ENCODE measurements around the gene ANKRD33B. TPM values are rescaled to one million over a fixed set of nuclear protein-coding genes. Genes with fewer than 3 reads are reported as not detected.
"Not testable (repeated sequence)": the region's sequence is repeated elsewhere in the genome, so short reads cannot be mapped to it uniquely, and the experiment has no call there.

ANKRD33B gene
- total RNA-seq, 2 donors from 2014 or later: 4.1 to 7.4 TPM

GRCh38 chr5:10627160-10627701 is 63.4 kb downstream of the ANKRD33B start:
- peak overlapping the region in 1 of 2 donors; percentile 6 for H3K4me3 ChIP-seq
- H3K27me3 ChIP-seq (replicated peaks; ENCODE audit: insufficient read depth): no peaks in the 10 kb centered on the region
- no peaks in the 10 kb centered on the region for H3K9me3 ChIP-seq
- no peaks in the 10 kb centered on the region for H3K36me3 ChIP-seq
- H3K4me1 ChIP-seq (replicated peaks): peaks cover 9% of the 10 kb centered on the region
- DNase-seq (ENCODE audit: low spot score): no peak
- peak overlapping the region; percentile 44 to 59 for H3K27ac ChIP-seq
- TF ChIP-seq POLR2AphosphoS5 (IDR thresholded peaks at IDR 0.05) (no peak), POLR2A (IDR thresholded peaks at IDR 0.05) (no peak), CTCF (IDR thresholded peaks at IDR 0.05) (no peak)
- intact Hi-C loops (cut with DNase I): loop anchor here (1.0 to 5.0 kb wide), 3 partner anchors 63 to 340 kb away; partner anchors contain the start of genes ANKRD33B and MARCHF6
- whole genome bisulfite sequencing: 6% methylated on average over 12 of the region's 12 CpGs

GRCh38 chr5:10628601-10629000 is 64.7 kb downstream of the ANKRD33B start:
- WGBS: 88% methylated on average over 7 of the region's 7 CpGs
- TF ChIP-seq POLR2A (IDR thresholded peaks at IDR 0.05) (no peak), CTCF (IDR thresholded peaks at IDR 0.05) (no peak), POLR2AphosphoS5 (IDR thresholded peaks at IDR 0.05) (no peak)
- Histone ChIP-seq H3K4me1 (replicated peaks) (peaks cover 9% of the 10 kb centered on the region), H3K27ac (no peak overlapping the region), H3K9me3 (no peaks in the 10 kb centered on the region), H3K4me3 (no peak overlapping the region), H3K36me3 (no peaks in the 10 kb centered on the region), H3K27me3 (replicated peaks; ENCODE audit: insufficient read depth) (no peaks in the 10 kb centered on the region)
- intact Hi-C loops (cut with DNase I): loop anchor here (2.0 to 5.0 kb wide), 3 partner anchors 176 to 341 kb away; partner anchors contain the start of gene MARCHF6
- DNase-seq (ENCODE audit: low spot score): no peak

- H3K27me3 ChIP-seq (replicated peaks; ENCODE audit: insufficient read depth): no peaks in the 10 kb centered on the region
- WGBS: 90% methylated on average over 5 of the region's 5 CpGs
- no peaks in the 10 kb centered on the region for H3K9me3 ChIP-seq
- no peak for DNase-seq (ENCODE audit: low spot score)
- H3K36me3 ChIP-seq: no peaks in the 10 kb centered on the region
- peaks cover 9% of the 10 kb centered on the region for H3K4me1 ChIP-seq (replicated peaks)
- H3K27ac ChIP-seq: no peak overlapping the region
- no peak overlapping the region for H3K4me3 ChIP-seq
- intact Hi-C loops (cut with DNase I): loop anchor here (2.0 to 5.0 kb wide), 3 partner anchors 177 to 342 kb away; partner anchors contain the start of gene MARCHF6
- TF ChIP-seq CTCF (IDR thresholded peaks at IDR 0.05) (no peak), POLR2A (IDR thresholded peaks at IDR 0.05) (no peak), POLR2AphosphoS5 (IDR thresholded peaks at IDR 0.05) (no peak)
These were observed 65.8 kb downstream of the ANKRD33B start for GRCh38 chr5:10629682-10630081.

- Histone ChIP-seq H3K4me1 (replicated peaks) (peaks cover 9% of the 10 kb centered on the region), H3K27me3 (replicated peaks; ENCODE audit: insufficient read depth) (no peaks in the 10 kb centered on the region), H3K9me3 (no peaks in the 10 kb centered on the region), H3K36me3 (no peaks in the 10 kb centered on the region), H3K27ac (no peak overlapping the region), H3K4me3 (no peak overlapping the region)
- no peak for TF ChIP-seq POLR2A (IDR thresholded peaks at IDR 0.05)
- no peak for TF ChIP-seq CTCF (IDR thresholded peaks at IDR 0.05)
- TF ChIP-seq POLR2AphosphoS5 (IDR thresholded peaks at IDR 0.05): no peak
- 83% methylated on average over 5 of the region's 5 CpGs for WGBS
- intact Hi-C loops (cut with DNase I): no loop called here
- DNase-seq (ENCODE audit: low spot score): no peak
These were observed 66.3 kb downstream of the ANKRD33B start for GRCh38 chr5:10630126-10630525.

- intact Hi-C loops (cut with DNase I); DNase-seq (ENCODE audit: low spot score): not testable (repeated sequence)
- 94% methylated on average over 4 of the region's 4 CpGs for WGBS
These were observed 66.9 kb downstream of the ANKRD33B start for GRCh38 chr5:10630744-10631143.

More at GRCh38 chr5:10630744-10631143, 66.9 kb downstream of the ANKRD33B start:
- not testable (repeated sequence) for H3K4me3 ChIP-seq; H3K4me1 ChIP-seq (replicated peaks); H3K27me3 ChIP-seq (replicated peaks; ENCODE audit: insufficient read depth); H3K27ac ChIP-seq; H3K9me3 ChIP-seq; H3K36me3 ChIP-seq
